ENCODE results near the gene CSK. TPM values are rescaled to one million over a fixed set of nuclear protein-coding genes. Genes with fewer than 3 reads are reported as not detected.

Gene CSK
- total and polyA plus RNA-seq, 2 experiments from 2014 or later: 16.9 to 19.1 TPM

- WGBS (ENCODE audit: low lambda C conversion rate, missing lambda C conversion rate): 86% methylated on average over 7 of the region's 7 CpGs
- TF ChIP-seq EZH2 (IDR thresholded peaks at IDR 0.05; ENCODE audit: borderline replicate concordance): no peak
- no peak for TF ChIP-seq EZH2phosphoT487 (IDR thresholded peaks at IDR 0.05; ENCODE audit: low read depth, severe bottlenecking, unreplicated experiment)
- TF ChIP-seq CTCF (IDR thresholded peaks at IDR 0.05; ENCODE audit: poor library complexity): no peak
- DNase-seq (ENCODE audit: low spot score): no peak
- Histone ChIP-seq H3K27ac (no peak overlapping the region), H3K9me3 (ENCODE audit: low read depth) (no peaks in the 10 kb centered on the region), H3K4me1 (ENCODE audit: insufficient read depth) (peaks cover 2% of the 10 kb centered on the region), H4K20me1 (ENCODE audit: insufficient read depth, poor library complexity, severe bottlenecking) (peaks cover 5% of the 10 kb centered on the region), H3K79me2 (peaks cover 23% of the 10 kb centered on the region), H2AFZ (no peak overlapping the region), H3K4me3 (no peak overlapping the region), H3K4me2 (no peak overlapping the region), H3K36me3 (replicated peaks; ENCODE audit: insufficient read depth, low read depth) (no peaks in the 10 kb centered on the region), H3K27me3 (no peaks in the 10 kb centered on the region), H3K9me2 (replicated peaks; ENCODE audit: insufficient read depth) (no peaks in the 10 kb centered on the region)
These were observed 70.1 kb downstream of the CSK start for GRCh38 chr15:74851960-74852359.

Small RNAs within 50 kb of the gene (microRNA-seq; reads per million reads assigned to microRNA genes)
- gene MIR4513 (not detected), gene MIR6882 (not detected)

Small RNAs within 50 kb of the gene (small RNA-seq; reads per million reads assigned to genes)
- gene CPLX3: not detected
- not detected for gene MIR4513
- gene MIR6882: 0.12 reads per million

Other genes starting within 250 kb of the CSK start
- 13.2 and 19.7 TPM in 2 replicates for gene ARID3B, start 240.9 kb upstream of the CSK start, total RNA-seq
- 15.7 and 19.8 TPM in 2 replicates for gene ARID3B, start 240.9 kb upstream of the CSK start, polyA plus RNA-seq
- gene CLK3, start 166.2 kb upstream of the CSK start, total RNA-seq: 71.3 and 94.6 TPM in 2 replicates
- 69.0 and 91.7 TPM in 2 replicates for gene CLK3, start 166.2 kb upstream of the CSK start, polyA plus RNA-seq
- gene EDC3, start 86.1 kb upstream of the CSK start, total RNA-seq: 11.5 and 15.0 TPM in 2 replicates
- gene EDC3, start 86.1 kb upstream of the CSK start, polyA plus RNA-seq: 21.1 and 31.4 TPM in 2 replicates
- gene CYP1A1, start 56.6 kb upstream of the CSK start, total RNA-seq: 17.0 and 23.5 TPM in 2 replicates
- 19.1 and 22.6 TPM in 2 replicates for gene CYP1A1, start 56.6 kb upstream of the CSK start, polyA plus RNA-seq
- 0.40 TPM in 1 of 2 replicates, not detected in the other for gene CYP1A2, start 33.2 kb upstream of the CSK start, total RNA-seq
- 0.17 TPM in 1 of 2 replicates, not detected in the other for gene CYP1A2, start 33.2 kb upstream of the CSK start, polyA plus RNA-seq
- gene LMAN1L, start 30.8 kb downstream of the CSK start, total RNA-seq: not detected in 2 replicates
- gene LMAN1L, start 30.8 kb downstream of the CSK start, polyA plus RNA-seq: not detected in 2 replicates
- gene CPLX3, start 44.5 kb downstream of the CSK start, total RNA-seq: not detected in 2 replicates
- gene CPLX3, start 44.5 kb downstream of the CSK start, polyA plus RNA-seq: 0.10 TPM in 1 of 2 replicates, not detected in the other
- 37.6 and 40.4 TPM in 2 replicates for gene ULK3, start 61.1 kb downstream of the CSK start, total RNA-seq
- gene ULK3, start 61.1 kb downstream of the CSK start, polyA plus RNA-seq: 45.7 and 46.3 TPM in 2 replicates
- 64.0 and 84.3 TPM in 2 replicates for gene SCAMP2, start 91.3 kb downstream of the CSK start, total RNA-seq
- gene SCAMP2, start 91.3 kb downstream of the CSK start, polyA plus RNA-seq: 123 and 130 TPM in 2 replicates
- gene MPI, start 108.0 kb downstream of the CSK start, total RNA-seq: 41.1 and 43.8 TPM in 2 replicates
- gene MPI, start 108.0 kb downstream of the CSK start, polyA plus RNA-seq: 32.6 and 32.8 TPM in 2 replicates
- gene FAM219B, start 124.8 kb downstream of the CSK start, total RNA-seq: 36.9 and 45.9 TPM in 2 replicates
- gene FAM219B, start 124.8 kb downstream of the CSK start, polyA plus RNA-seq: 34.5 and 35.9 TPM in 2 replicates
- 151 and 197 TPM in 2 replicates for gene COX5A, start 156.0 kb downstream of the CSK start, total RNA-seq
- gene COX5A, start 156.0 kb downstream of the CSK start, polyA plus RNA-seq: 404 and 449 TPM in 2 replicates
- gene RPP25, start 174.7 kb downstream of the CSK start, total RNA-seq: 22.7 and 23.4 TPM in 2 replicates
- 60.4 and 65.6 TPM in 2 replicates for gene RPP25, start 174.7 kb downstream of the CSK start, polyA plus RNA-seq
- gene SCAMP5, start 213.5 kb downstream of the CSK start, total RNA-seq: 17.8 and 18.8 TPM in 2 replicates
- 7.8 and 10.6 TPM in 2 replicates for gene SCAMP5, start 213.5 kb downstream of the CSK start, polyA plus RNA-seq
- 16.4 and 20.8 TPM in 2 replicates for gene PPCDC, start 241.5 kb downstream of the CSK start, total RNA-seq
- 17.8 and 21.1 TPM in 2 replicates for gene PPCDC, start 241.5 kb downstream of the CSK start, polyA plus RNA-seq

Data from hepatocyte (in vitro differentiated cells).